SK-N-MC (cell line): ENCODE data around the gene PREB.

ENCODE experiments used
- EZH2 ChIP-seq: fragments of 200-600 bp; sonication (generic); IDR thresholded peaks from one replicate; pipeline ENCODE4 v1.6.1; 2017; ENCODE audit warnings: antibody characterized with exemption
- POLR2AphosphoS5 ChIP-seq: IDR thresholded peaks from 2 replicates; pipeline ENCODE4 v1.6.1; 2012; ENCODE audit warnings: mild to moderate bottlenecking, low read depth, low read length, borderline replicate concordance

- TF ChIP-seq POLR2AphosphoS5 (no peak), EZH2 (no peak)
Observed at GRCh38 chr2:27108221-27108620, 26.2 kb downstream of the PREB start.
